HepG2 (cell line): ENCODE data around the gene PITPNM2. TPM values are rescaled to one million over a fixed set of nuclear protein-coding genes. Genes with fewer than 3 reads are reported as not detected.

Experiments
- FOSL2 ChIP-seq: sonication (generic); formaldehyde crosslinking; IDR thresholded peaks from 2 replicates; pipeline ENCODE4 v1.4.0; 2020; ENCODE audit warnings: missing genetic modification reagents
- KDM6A ChIP-seq: IDR thresholded peaks from 2 replicates; pipeline ENCODE4 v1.6.1; 2016; ENCODE audit warnings: low read depth
- PAX8 ChIP-seq: sonication (generic); formaldehyde crosslinking; IDR thresholded peaks from 2 replicates; pipeline ENCODE4 v1.8.0; 2022; ENCODE audit warnings: mild to moderate bottlenecking, missing genetic modification reagents, borderline replicate concordance
- PAXIP1 ChIP-seq: sonication (generic); formaldehyde crosslinking; conservative IDR thresholded peaks from 2 replicates; pipeline ENCODE4 v1.4.0; 2020; ENCODE audit warnings: mild to moderate bottlenecking, missing genetic modification reagents, moderate library complexity
- REST ChIP-seq, 2 experiments: IDR thresholded peaks; 2 replicates each; pipeline ENCODE4 v1.6.1; 2011 to 2012; ENCODE audit warnings: low read length in 2 of 2, borderline replicate concordance in 1 of 2, low read depth in 1 of 2, mild to moderate bottlenecking in 1 of 2, moderate library complexity in 1 of 2
- REXO4 ChIP-seq: sonication (generic); formaldehyde crosslinking; IDR thresholded peaks from 2 replicates; pipeline ENCODE4 v1.8.0; 2022; ENCODE audit warnings: missing genetic modification reagents, mild to moderate bottlenecking, borderline replicate concordance
- SAFB2 ChIP-seq: sonication (generic); formaldehyde crosslinking; IDR thresholded peaks from 2 replicates; pipeline ENCODE4 v1.5.1; 2020; ENCODE audit warnings: missing genetic modification reagents, low read depth, mild to moderate bottlenecking, borderline replicate concordance
- TARDBP ChIP-seq: sonication (generic); formaldehyde crosslinking; IDR thresholded peaks from 2 replicates; pipeline ENCODE4 v1.8.0; 2022; ENCODE audit warnings: mild to moderate bottlenecking, missing genetic modification reagents
- XBP1 ChIP-seq: sonication (generic); formaldehyde crosslinking; IDR thresholded peaks from 2 replicates; pipeline ENCODE4 v1.5.0; 2020; ENCODE audit warnings: missing genetic modification reagents
- ZBTB1 ChIP-seq: sonication (generic); formaldehyde crosslinking; IDR thresholded peaks from 2 replicates; pipeline ENCODE4 v1.4.0; 2020; ENCODE audit warnings: missing genetic modification reagents, borderline replicate concordance
- ZBTB10 ChIP-seq: sonication (generic); formaldehyde crosslinking; IDR thresholded peaks from 2 replicates; pipeline ENCODE4 v1.4.0; 2020; ENCODE audit warnings: missing genetic modification reagents, borderline replicate concordance
- ZBTB42 ChIP-seq: sonication (generic); formaldehyde crosslinking; IDR thresholded peaks from 2 replicates; pipeline ENCODE4 v1.5.0; 2020; ENCODE audit warnings: mild to moderate bottlenecking, missing genetic modification reagents
- ZNF317 ChIP-seq: sonication (generic); formaldehyde crosslinking; IDR thresholded peaks from 2 replicates; pipeline ENCODE4 v1.5.0; 2020; ENCODE audit warnings: mild to moderate bottlenecking, missing genetic modification reagents
- ZNF556 ChIP-seq: sonication (generic); formaldehyde crosslinking; IDR thresholded peaks from 2 replicates; pipeline ENCODE4 v1.4.0; 2020; ENCODE audit warnings: mild to moderate bottlenecking, missing genetic modification reagents, borderline replicate concordance
- ZNF784 ChIP-seq: sonication (generic); formaldehyde crosslinking; IDR thresholded peaks from 2 replicates; pipeline ENCODE4 v1.5.1; 2020; ENCODE audit warnings: missing genetic modification reagents, mild to moderate bottlenecking, borderline replicate concordance
- ZNF816 ChIP-seq: sonication (generic); formaldehyde crosslinking; IDR thresholded peaks from 2 replicates; pipeline ENCODE4 v1.8.0; 2022; ENCODE audit warnings: missing genetic modification reagents, mild to moderate bottlenecking, borderline replicate concordance
- polyA plus RNA-seq, 8 experiments: library from polyadenylated mRNA; depleted of rRNA in 3 of 8; stranded (reverse) in 7 of 8; unstranded in 1 of 8; fragments of >200 nt; fragmentation: Illumina TruSeq in 4 of 8; extraction: Trizol in 4 of 8; gene quantifications; 2 replicates each; pipeline versions ENCODE4 v1.2.1 to v1.2.3, GENCODE V29; 2011 to 2016; ENCODE audit warnings: low read depth in 4 of 8, missing spikeins in 1 of 8, mixed read lengths in 1 of 8; ENCODE audit not compliant: insufficient read depth in 1 of 8
- total RNA-seq, 5 experiments: library from RNA; depleted of rRNA; stranded (reverse); fragments of >200 nt; fragmentation: Illumina TruSeq; extraction: Trizol; gene quantifications; 2 replicates each; pipeline ENCODE4 v1.2.3, GENCODE V29; 2016; ENCODE audit warnings: low read depth in 1 of 5

Gene PITPNM2
- total and polyA plus RNA-seq, 2 of the 13 experiments (the other 11 are each of a cell fraction or from before 2014, with no cell fraction given) = 4.2 to 5.3 TPM

GRCh38 chr12:123141615-123142517 is 9.0 kb downstream of the PITPNM2 start (continued):
- TF ChIP-seq REST (IDR thresholded peaks at IDR 0.05; ENCODE audit: borderline replicate concordance in 1 of 2, low read depth in 1 of 2, low read length in 2 of 2) (peak in 1 of 2 experiments; percentile 10; a peak in 1 of 4 replicates), ZNF556 (CRISPR knock-in tag) (no peak), PAXIP1 (CRISPR knock-in tag) (peak; percentile 80), XBP1 (CRISPR knock-in tag) (no peak), KDM6A (CRISPR knock-in tag) (peak; percentile 83), ZNF784 (no peak), ZBTB1 (CRISPR knock-in tag) (no peak), REXO4 (CRISPR knock-in tag) (no peak), SAFB2 (no peak), ZBTB10 (CRISPR knock-in tag) (no peak), TARDBP (CRISPR knock-in tag) (peak; percentile 72), PAX8 (no peak), ZNF816 (CRISPR knock-in tag) (no peak), FOSL2 (CRISPR knock-in tag) (peak; percentile 91), ZBTB42 (no peak), ZNF317 (CRISPR knock-in tag) (peak; percentile 70; the same call in 1 of the 2 replicates)
